Measurements from ENCODE around the gene FRAS1. TPM values are rescaled to one million over a fixed set of nuclear protein-coding genes. Genes with fewer than 3 reads are reported as not detected.

The FRAS1 gene
- total RNA-seq, 1 donor from 2014 or later: 24.6 TPM

- H4K20me1 ChIP-seq (ENCODE audit: insufficient read depth, low read length): no peaks in the 10 kb centered on the region
- H3K79me2 ChIP-seq (ENCODE audit: insufficient read depth, low read length): no peaks in the 10 kb centered on the region
- H3K27ac Mint-ChIP-seq (ENCODE audit: unreplicated experiment): no peak overlapping the region
- no peaks in the 10 kb centered on the region for H3K4me1 Mint-ChIP-seq (ENCODE audit: low read depth, unreplicated experiment)
- H3K36me3 ChIP-seq (ENCODE audit: insufficient read depth, low read length): no peaks in the 10 kb centered on the region
- H3K4me2 ChIP-seq (ENCODE audit: low read length): no peak overlapping the region
- H3K4me1 ChIP-seq (ENCODE audit: insufficient read depth, low read length): no peaks in the 10 kb centered on the region
- no peaks in the 10 kb centered on the region for H3K27me3 ChIP-seq (ENCODE audit: insufficient read depth, low read length)
- no peak overlapping the region for H3K9ac ChIP-seq (ENCODE audit: low read length)
- H3K4me3 ChIP-seq (ENCODE audit: insufficient read depth, low read depth, low read length): no peak overlapping the region
- DNase-seq (ENCODE audit: low read depth): no peak
- H3K4me3 Mint-ChIP-seq (ENCODE audit: unreplicated experiment): no peak overlapping the region
- FAIRE-seq: no peak
- TF ChIP-seq CTCF (IDR thresholded peaks at IDR 0.05; ENCODE audit: insufficient read depth, low read depth, low read length): no peak
- TF ChIP-seq EZH2 (IDR thresholded peaks at IDR 0.05; ENCODE audit: insufficient read depth, low read length): no peak
- H3K36me3 Mint-ChIP-seq (ENCODE audit: low read depth, unreplicated experiment): peaks cover 5% of the 10 kb centered on the region
- no peaks in the 10 kb centered on the region for H3K9me3 Mint-ChIP-seq (ENCODE audit: unreplicated experiment)
- H3K27me3 Mint-ChIP-seq (ENCODE audit: low read depth, unreplicated experiment): no peaks in the 10 kb centered on the region
- H3K27ac ChIP-seq (ENCODE audit: low read depth, low read length): no peak overlapping the region
- H3K9me3 ChIP-seq (ENCODE audit: insufficient read depth, low read depth, low read length): no peaks in the 10 kb centered on the region
- H2AFZ ChIP-seq (ENCODE audit: low read depth, low read length): no peak overlapping the region
Observed at GRCh38 chr4:78386679-78387078, 329.6 kb downstream of the FRAS1 start.

GRCh38 chr4:78395642-78396041 is 338.5 kb downstream of the FRAS1 start:
- Histone ChIP-seq H3K79me2 (ENCODE audit: insufficient read depth, low read length) (no peaks in the 10 kb centered on the region), H3K4me2 (ENCODE audit: low read length) (no peak overlapping the region), H4K20me1 (ENCODE audit: insufficient read depth, low read length) (no peaks in the 10 kb centered on the region), H3K27ac (ENCODE audit: low read depth, low read length) (no peak overlapping the region), H2AFZ (ENCODE audit: low read depth, low read length) (no peak overlapping the region), H3K9ac (ENCODE audit: low read length) (no peak overlapping the region), H3K27me3 (ENCODE audit: insufficient read depth, low read length) (no peaks in the 10 kb centered on the region), H3K4me3 (ENCODE audit: insufficient read depth, low read depth, low read length) (no peak overlapping the region), H3K9me3 (ENCODE audit: insufficient read depth, low read depth, low read length) (no peaks in the 10 kb centered on the region), H3K4me1 (ENCODE audit: insufficient read depth, low read length) (no peaks in the 10 kb centered on the region), H3K36me3 (ENCODE audit: insufficient read depth, low read length) (no peaks in the 10 kb centered on the region)
- H3K36me3 Mint-ChIP-seq (ENCODE audit: low read depth, unreplicated experiment): peaks cover 11% of the 10 kb centered on the region
- no peak overlapping the region for H3K4me3 Mint-ChIP-seq (ENCODE audit: unreplicated experiment)
- H3K27me3 Mint-ChIP-seq (ENCODE audit: low read depth, unreplicated experiment): no peaks in the 10 kb centered on the region
- no peak for FAIRE-seq
- TF ChIP-seq EZH2 (IDR thresholded peaks at IDR 0.05; ENCODE audit: insufficient read depth, low read length): no peak
- no peak for TF ChIP-seq CTCF (IDR thresholded peaks at IDR 0.05; ENCODE audit: insufficient read depth, low read depth, low read length)
- no peak for DNase-seq (ENCODE audit: low read depth)
- H3K27ac Mint-ChIP-seq (ENCODE audit: unreplicated experiment): no peak overlapping the region
- H3K9me3 Mint-ChIP-seq (ENCODE audit: unreplicated experiment): peaks cover 17% of the 10 kb centered on the region
- H3K4me1 Mint-ChIP-seq (ENCODE audit: low read depth, unreplicated experiment): no peaks in the 10 kb centered on the region

GRCh38 chr4:78396613-78397291 is 339.6 kb downstream of the FRAS1 start:
- Mint-ChIP-seq H3K36me3 (ENCODE audit: low read depth, unreplicated experiment) (peaks cover 11% of the 10 kb centered on the region), H3K4me1 (ENCODE audit: low read depth, unreplicated experiment) (no peaks in the 10 kb centered on the region), H3K9me3 (ENCODE audit: unreplicated experiment) (peaks cover 17% of the 10 kb centered on the region), H3K4me3 (ENCODE audit: unreplicated experiment) (no peak overlapping the region), H3K27ac (ENCODE audit: unreplicated experiment) (no peak overlapping the region), H3K27me3 (ENCODE audit: low read depth, unreplicated experiment) (no peaks in the 10 kb centered on the region)
- H2AFZ ChIP-seq (ENCODE audit: low read depth, low read length): no peak overlapping the region
- TF ChIP-seq CTCF (IDR thresholded peaks at IDR 0.05; ENCODE audit: insufficient read depth, low read depth, low read length): no peak
- TF ChIP-seq EZH2 (IDR thresholded peaks at IDR 0.05; ENCODE audit: insufficient read depth, low read length): no peak
- H3K9ac ChIP-seq (ENCODE audit: low read length): no peak overlapping the region
- no peak overlapping the region for H3K4me3 ChIP-seq (ENCODE audit: insufficient read depth, low read depth, low read length)
- H3K27ac ChIP-seq (ENCODE audit: low read depth, low read length): no peak overlapping the region
- no peaks in the 10 kb centered on the region for H4K20me1 ChIP-seq (ENCODE audit: insufficient read depth, low read length)
- DNase-seq (ENCODE audit: low read depth) (no peak), FAIRE-seq (no peak)
- no peaks in the 10 kb centered on the region for H3K4me1 ChIP-seq (ENCODE audit: insufficient read depth, low read length)
- no peaks in the 10 kb centered on the region for H3K79me2 ChIP-seq (ENCODE audit: insufficient read depth, low read length)
- H3K4me2 ChIP-seq (ENCODE audit: low read length): no peak overlapping the region
- H3K36me3 ChIP-seq (ENCODE audit: insufficient read depth, low read length): no peaks in the 10 kb centered on the region
- H3K9me3 ChIP-seq (ENCODE audit: insufficient read depth, low read depth, low read length): no peaks in the 10 kb centered on the region
- H3K27me3 ChIP-seq (ENCODE audit: insufficient read depth, low read length): no peaks in the 10 kb centered on the region
